A549 (cell line): ENCODE results near the gene ADPGK. TPM values are rescaled to one million over a fixed set of nuclear protein-coding genes. Genes with fewer than 3 reads are reported as not detected.

Experiments
- ATAC-seq, 2 experiments: fragments of 200-7000 bp in 1 of 2; fragments of >200 bp in 1 of 2; cut with Nextera tagmentation in 1 of 2; cut with Tn5 transposase in 1 of 2; 3 replicates each; pipeline versions ENCODE4 v1.8.0 to v1.9.1; 2018 to 2020; ENCODE audit warnings: mild to moderate bottlenecking in 1 of 2, moderate library complexity in 1 of 2
- CTCF ChIA-PET: fragments of 300-600 bp; sonication (Branson Sonifier 250); formaldehyde crosslinking; extraction: SDS; loops from one replicate; lab custom pipeline; 2021; ENCODE audit warnings: antibody characterized with exemption, inconsistent platforms; lab: Yijun Ruan, JAX
- POLR2A ChIA-PET: fragments of 350-600 bp; formaldehyde crosslinking; extraction: SDS; loops from one replicate; lab custom pipeline; 2021; ENCODE audit warnings: antibody characterized with exemption, inconsistent platforms; lab: Yijun Ruan, JAX
- DNase-seq, 2 experiments: peaks; one replicate each; pipeline versions ENCODE4 v3.0.0 to v3.0.0-alpha.2; 2011 to 2016; ENCODE audit warnings: low read depth in 1 of 2, low spot score in 1 of 2
- FAIRE-seq: peaks from 2 replicates; lab custom pipeline; 2011; peaks lifted over from hg19 to GRCh38; lab: Jason Lieb, UNC
- H3K27ac ChIP-seq, 2 experiments: fragments of >200 bp; sonication (Bioruptor Twin); formaldehyde crosslinking; 3 replicates each; pipeline ENCODE4 v1.5.1; 2016 to 2017
- H3K4me1 ChIP-seq: fragments of >200 bp; sonication (Bioruptor Twin); formaldehyde crosslinking; 3 replicates; pipeline ENCODE4 v1.6.1; 2016
- H3K4me2 ChIP-seq: fragments of >200 bp; sonication (Bioruptor Twin); formaldehyde crosslinking; 3 replicates; pipeline ENCODE4 v1.6.1; 2016
- H3K4me3 ChIP-seq: fragments of >200 bp; sonication (Bioruptor Twin); formaldehyde crosslinking; 3 replicates; pipeline ENCODE4 v1.5.1; 2016
- H3K9me3 ChIP-seq: fragments of >200 bp; sonication (Bioruptor Twin); formaldehyde crosslinking; 3 replicates; pipeline ENCODE4 v1.6.1; 2016
- CBX8 ChIP-seq: fragments of 200-600 bp; sonication (generic); IDR thresholded peaks from 2 replicates; pipeline ENCODE4 v1.6.1; 2016
- EHF ChIP-seq: fragments of 250-450 bp; sonication (Bioruptor Pico); IDR thresholded peaks from 2 replicates; pipeline ENCODE4 v1.5.0; 2020; ENCODE audit warnings: mild to moderate bottlenecking
- ELK1 ChIP-seq: fragments of 150-350 bp; IDR thresholded peaks from 2 replicates; pipeline ENCODE4 v1.6.1; 2014; ENCODE audit warnings: low read depth, mild to moderate bottlenecking, low read length
- EP300 ChIP-seq, 2 experiments: fragments of >200 bp; sonication (Bioruptor Twin); formaldehyde crosslinking; IDR thresholded peaks; 2 replicates in 1 of 2; 3 replicates in 1 of 2; pipeline ENCODE4 v1.6.1; 2016 to 2017
- ESRRA ChIP-seq: fragments of 150-350 bp; IDR thresholded peaks from 2 replicates; pipeline ENCODE4 v1.6.1; 2014; ENCODE audit warnings: mild to moderate bottlenecking, low read length, borderline replicate concordance
- FOSL2 ChIP-seq, 2 experiments: fragments of 450-650 bp in 1 of 2; fragments of >200 bp in 1 of 2; sonication (Bioruptor Twin) in 1 of 2; formaldehyde crosslinking; IDR thresholded peaks; 2 replicates each; pipeline versions ENCODE4 v1.5.0 to v1.6.1; 2016 to 2020; ENCODE audit warnings: mild to moderate bottlenecking in 1 of 2, moderate library complexity in 1 of 2
- HOXB5 ChIP-seq: fragments of 250-450 bp; sonication (Bioruptor Pico); IDR thresholded peaks from 2 replicates; pipeline ENCODE4 v1.5.0; 2020; ENCODE audit warnings: mild to moderate bottlenecking, moderate library complexity
- JUNB ChIP-seq: fragments of >200 bp; sonication (Bioruptor Twin); formaldehyde crosslinking; IDR thresholded peaks from 2 replicates; pipeline ENCODE4 v1.6.1; 2016
- MAFK ChIP-seq: fragments of 450-650 bp; IDR thresholded peaks from 2 replicates; pipeline ENCODE4 v1.6.1; 2014; ENCODE audit not compliant: partially characterized antibody
- MAX ChIP-seq: IDR thresholded peaks from 2 replicates; pipeline ENCODE4 v1.6.1; 2012
- MYC ChIP-seq: IDR thresholded peaks from 2 replicates; pipeline ENCODE4 v1.6.1; 2012; ENCODE audit warnings: mild to moderate bottlenecking, inconsistent platforms, low read length, improper control_type of control experiment, borderline replicate concordance
- NPAS2 ChIP-seq: fragments of 250-450 bp; sonication (Bioruptor Pico); IDR thresholded peaks from 2 replicates; pipeline ENCODE4 v1.8.0; 2022; ENCODE audit warnings: mild to moderate bottlenecking, moderate library complexity, borderline replicate concordance
- NR3C1 ChIP-seq: fragments of >200 bp; sonication (Bioruptor Twin); formaldehyde crosslinking; IDR thresholded peaks from 3 replicates; pipeline ENCODE4 v1.6.1; 2017
- RFX5 ChIP-seq: fragments of 450-650 bp; IDR thresholded peaks from 2 replicates; pipeline ENCODE4 v1.7.1; 2014; ENCODE audit warnings: antibody characterized with exemption, mild to moderate bottlenecking, moderate library complexity
- RNF2 ChIP-seq: fragments of 200-600 bp; sonication (generic); IDR thresholded peaks from 2 replicates; pipeline ENCODE4 v1.6.1; 2016; ENCODE audit warnings: low read depth, mild to moderate bottlenecking, antibody characterized with exemption, moderate library complexity, borderline replicate concordance
- TFCP2L1 ChIP-seq: fragments of 250-450 bp; sonication (Bioruptor Pico); IDR thresholded peaks from 2 replicates; pipeline ENCODE4 v1.5.0; 2021; ENCODE audit warnings: mild to moderate bottlenecking
- ZC3H11A ChIP-seq: fragments of 450-650 bp; IDR thresholded peaks from 2 replicates; pipeline ENCODE4 v1.6.1; 2014; ENCODE audit warnings: antibody characterized with exemption, mild to moderate bottlenecking
- ZNF302 ChIP-seq: fragments of 250-450 bp; sonication (Bioruptor Pico); IDR thresholded peaks from 2 replicates; pipeline ENCODE4 v1.9.0; 2021; ENCODE audit warnings: inconsistent platforms, mild to moderate bottlenecking, moderate library complexity
- WGBS: methylation state at CpG from one replicate; pipeline ENCODE4 v1.1.6; 2017; ENCODE audit errors: missing lambda C conversion rate; 5-methylcytosine and 5-hydroxymethylcytosine counted together
- polyA plus RNA-seq, 4 experiments: library from polyadenylated mRNA; depleted of rRNA in 3 of 4; stranded (reverse); fragments of >200 nt; fragmentation: RNase III in 1 of 4; extraction: RNeasy Plus Mini Kit Qiagen cat#74134 plus additional on column Dnase treatment in 1 of 4; gene quantifications; 2 replicates in 3 of 4; 3 replicates in 1 of 4; pipeline ENCODE4 v1.2.3, GENCODE V29; 2011 to 2017
- TF ChIP-seq, protein P1 (sequence below): fragments of >200 bp; sonication (Bioruptor Twin); formaldehyde crosslinking; IDR thresholded peaks from 3 replicates; pipeline ENCODE4 v1.6.1; 2016

ADPGK gene
- polyA plus RNA-seq, 2 of the 4 experiments (the other 2 are of a cell fraction) = 56.6 to 98.3 TPM

- TF ChIP-seq HOXB5 (CRISPR knock-in tag) (no peak), MAX (no peak), EP300 (IDR thresholded peaks at IDR 0.05) (no peak), RNF2 (no peak)
- TF ChIP-seq, all 56 proteins: peak for 0
- Histone ChIP-seq H3K27ac (no peak overlapping the region), H3K4me3 (no peak overlapping the region), H3K9me3 (no peaks in the 10 kb centered on the region), H3K4me1 (no peaks in the 10 kb centered on the region), H3K4me2 (no peak overlapping the region)
- FAIRE-seq (no peak), ATAC-seq (no peak), DNase-seq (no peak)
- 90% methylated on average over 5 of the region's 5 CpGs for WGBS
- CTCF ChIA-PET = interaction anchor here (0.8 to 2.2 kb wide), 3 partner anchors 9 to 24 kb away, joined by 3 to 7 read pairs (median 3); no protein-coding TSS in a partner anchor
- POLR2A ChIA-PET = no interaction called here
Measured at GRCh38 chr15:72760590-72761260, 22.8 kb downstream of the ADPGK start.

GRCh38 chr15:72758182-72758581, 25.4 kb downstream of the ADPGK start:
- FAIRE-seq = no peak
- WGBS = 75% methylated on average over 3 of the region's 3 CpGs

GRCh38 chr15:72754096-72754495, 29.5 kb downstream of the ADPGK start:
- Histone ChIP-seq H3K4me2 (no peak overlapping the region), H3K9me3 (no peaks in the 10 kb centered on the region), H3K4me3 (no peak overlapping the region), H3K4me1 (no peaks in the 10 kb centered on the region), H3K27ac (no peak overlapping the region)
- ATAC-seq (no peak), DNase-seq (no peak), FAIRE-seq (no peak)
- POLR2A ChIA-PET = no interaction called here
- CTCF ChIA-PET = no interaction called here
- TF ChIP-seq MYC = no peak
- TF ChIP-seq, protein P1, sequence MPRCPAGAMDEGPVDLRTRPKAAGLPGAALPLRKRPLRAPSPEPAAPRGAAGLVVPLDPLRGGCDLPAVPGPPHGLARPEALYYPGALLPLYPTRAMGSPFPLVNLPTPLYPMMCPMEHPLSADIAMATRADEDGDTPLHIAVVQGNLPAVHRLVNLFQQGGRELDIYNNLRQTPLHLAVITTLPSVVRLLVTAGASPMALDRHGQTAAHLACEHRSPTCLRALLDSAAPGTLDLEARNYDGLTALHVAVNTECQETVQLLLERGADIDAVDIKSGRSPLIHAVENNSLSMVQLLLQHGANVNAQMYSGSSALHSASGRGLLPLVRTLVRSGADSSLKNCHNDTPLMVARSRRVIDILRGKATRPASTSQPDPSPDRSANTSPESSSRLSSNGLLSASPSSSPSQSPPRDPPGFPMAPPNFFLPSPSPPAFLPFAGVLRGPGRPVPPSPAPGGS = no peak
- TF ChIP-seq HOXB5 (CRISPR knock-in tag) = no peak
- no peak for TF ChIP-seq RFX5
- TF ChIP-seq ELK1 = no peak
- WGBS = 95% methylated on average over 6 of the region's 6 CpGs

More at GRCh38 chr15:72758182-72758581, 25.4 kb downstream of the ADPGK start:
- TF ChIP-seq RFX5 = no peak
- TF ChIP-seq TFCP2L1 (CRISPR knock-in tag) = no peak
- no peak for TF ChIP-seq EHF (CRISPR knock-in tag)
- TF ChIP-seq ZC3H11A = no peak
- no peak for TF ChIP-seq JUNB
- no peak for TF ChIP-seq ZNF302 (CRISPR knock-in tag)
- no peak for TF ChIP-seq MAX
- TF ChIP-seq FOSL2 (IDR thresholded peaks at IDR 0.05) = no peak
- no peak for TF ChIP-seq FOSL2 (CRISPR knock-in tag; IDR thresholded peaks at IDR 0.05)
- no peak for TF ChIP-seq NPAS2 (CRISPR knock-in tag)
- TF ChIP-seq, protein P1 = no peak
- no peak for TF ChIP-seq CBX8
- no peak for TF ChIP-seq EP300 (IDR thresholded peaks at IDR 0.05)
- TF ChIP-seq ESRRA = no peak
- TF ChIP-seq MAFK = no peak
- TF ChIP-seq NR3C1 = no peak
- CTCF ChIA-PET = interaction anchor here (1.0 to 1.8 kb wide), 3 partner anchors 9 to 87 kb away, joined by 3 read pairs; no protein-coding TSS in a partner anchor
- Histone ChIP-seq H3K4me2 (no peak overlapping the region), H3K4me3 (no peak overlapping the region), H3K27ac (no peak overlapping the region), H3K4me1 (no peaks in the 10 kb centered on the region), H3K9me3 (no peaks in the 10 kb centered on the region)
- ATAC-seq = peak in 1 of 2 experiments; percentile 57; a peak in 3 of 6 replicates
- POLR2A ChIA-PET = no interaction called here
- peak in 1 of 2 experiments; percentile 19 for DNase-seq
